ENCODE measurements around the gene ZRANB1. TPM values are rescaled to one million over a fixed set of nuclear protein-coding genes. Genes with fewer than 3 reads are reported as not detected.

Gene ZRANB1
- total RNA-seq, 2 experiments from 2014 or later = 10.1 to 11.1 TPM

GRCh38 chr10:124928545-124928944, 13.4 kb upstream of the ZRANB1 start:
- H3K27ac Mint-ChIP-seq = no peak overlapping the region
- no peak overlapping the region for H3K4me3 Mint-ChIP-seq
- peaks cover 4% of the 10 kb centered on the region for H3K9me3 Mint-ChIP-seq
- POLR2A ChIA-PET = no interaction called here
- H3K36me3 Mint-ChIP-seq (ENCODE audit: low read depth) = peaks cover 20% of the 10 kb centered on the region
- CTCF ChIA-PET = no interaction called here
- peaks cover 6% of the 10 kb centered on the region for H3K4me1 Mint-ChIP-seq
- no peak for DNase-seq
- no peaks in the 10 kb centered on the region for H3K27me3 Mint-ChIP-seq

DNA sequence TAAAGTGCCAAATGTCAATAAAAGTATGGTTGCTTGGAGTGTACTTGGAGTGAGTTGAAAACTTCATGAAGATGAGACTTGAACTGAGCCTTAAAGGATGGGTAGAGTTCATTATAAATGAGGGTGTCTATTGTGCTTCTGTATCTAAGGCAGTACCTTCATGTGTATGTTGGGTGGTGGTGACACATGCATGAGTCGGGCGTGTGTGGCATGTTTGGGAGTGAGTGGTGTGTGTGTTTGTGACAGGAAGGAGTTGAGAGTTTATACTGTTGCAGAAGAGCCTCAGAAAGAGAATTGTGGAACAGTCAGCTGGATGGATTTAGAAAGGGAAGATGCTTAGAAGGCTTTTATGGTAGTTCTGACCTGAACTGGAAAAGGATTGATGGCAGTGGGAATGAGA, 6.0 kb upstream of the ZRANB1 start:
- no peaks in the 10 kb centered on the region for H3K27me3 Mint-ChIP-seq
- H3K9me3 Mint-ChIP-seq = peaks cover 4% of the 10 kb centered on the region
- no peak for DNase-seq
- peaks cover 9% of the 10 kb centered on the region for H3K4me1 Mint-ChIP-seq
- no peak overlapping the region for H3K27ac Mint-ChIP-seq
- CTCF ChIA-PET = no interaction called here
- no peak overlapping the region for H3K4me3 Mint-ChIP-seq
- POLR2A ChIA-PET = no interaction called here
- peaks cover 11% of the 10 kb centered on the region for H3K36me3 Mint-ChIP-seq (ENCODE audit: low read depth)

GRCh38 chr10:124936813-124937212, 5.1 kb upstream of the ZRANB1 start:
- Mint-ChIP-seq H3K27me3 (no peaks in the 10 kb centered on the region), H3K27ac (no peak overlapping the region), H3K4me3 (no peak overlapping the region), H3K9me3 (peaks cover 2% of the 10 kb centered on the region), H3K4me1 (peaks cover 9% of the 10 kb centered on the region), H3K36me3 (ENCODE audit: low read depth) (peaks cover 8% of the 10 kb centered on the region)
- no peak for DNase-seq
- ChIA-PET POLR2A (no interaction called here), CTCF (interaction anchor here (0.8 to 1.3 kb wide), 2 partner anchors 11 to 15 kb away, joined by 3 to 6 read pairs; no protein-coding TSS in a partner anchor)

DNA sequence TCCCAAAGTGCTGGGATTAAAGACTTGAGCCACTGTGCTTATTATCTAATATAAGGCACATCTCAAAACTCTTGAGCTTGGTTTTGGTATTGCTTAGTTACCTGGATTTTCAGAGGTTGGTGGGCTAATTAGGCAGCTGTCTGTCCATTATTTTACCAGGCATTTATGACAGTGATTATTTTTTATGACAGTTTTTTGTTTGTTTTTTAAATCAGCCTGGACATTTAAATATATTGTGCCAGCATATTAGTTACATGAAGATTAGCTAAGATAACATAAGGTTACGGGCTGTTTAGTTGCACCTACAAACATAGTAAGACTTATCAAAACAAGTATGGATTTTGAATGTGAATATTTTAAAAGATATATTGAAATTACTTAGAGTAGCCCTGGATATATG, 2.6 kb upstream of the ZRANB1 start:
- CTCF ChIA-PET = interaction anchor here (1.0 to 1.4 kb wide), 2 partner anchors 8 kb away, joined by 3 to 4 read pairs; no protein-coding TSS in a partner anchor

DNA sequence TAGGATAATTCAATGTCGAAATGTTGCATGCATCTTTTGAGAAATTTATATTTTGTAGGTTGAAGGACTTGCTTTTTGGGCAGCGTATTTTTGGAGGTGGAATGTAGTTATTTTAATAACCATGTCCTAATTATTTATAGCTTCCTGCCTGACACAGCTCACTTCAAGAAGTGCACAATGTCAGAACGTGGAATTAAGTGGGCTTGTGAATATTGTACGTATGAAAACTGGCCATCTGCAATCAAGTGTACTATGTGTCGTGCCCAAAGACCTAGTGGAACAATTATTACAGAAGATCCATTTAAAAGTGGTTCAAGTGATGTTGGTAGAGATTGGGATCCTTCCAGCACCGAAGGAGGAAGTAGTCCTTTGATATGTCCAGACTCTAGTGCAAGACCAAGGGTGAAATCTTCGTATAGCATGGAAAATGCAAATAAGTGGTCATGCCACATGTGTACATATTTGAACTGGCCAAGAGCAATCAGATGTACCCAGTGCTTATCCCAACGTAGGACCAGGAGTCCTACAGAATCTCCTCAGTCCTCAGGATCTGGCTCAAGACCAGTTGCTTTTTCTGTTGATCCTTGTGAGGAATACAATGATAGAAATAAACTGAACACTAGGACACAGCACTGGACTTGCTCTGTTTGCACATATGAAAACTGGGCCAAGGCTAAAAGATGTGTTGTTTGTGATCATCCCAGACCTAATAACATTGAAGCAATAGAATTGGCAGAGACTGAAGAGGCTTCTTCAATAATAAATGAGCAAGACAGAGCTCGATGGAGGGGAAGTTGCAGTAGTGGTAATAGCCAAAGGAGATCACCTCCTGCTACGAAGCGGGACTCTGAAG, 620 bp downstream of the ZRANB1 start:
- CTCF ChIA-PET = interaction anchor here (1.2 to 1.5 kb wide), 2 partner anchors 16 to 26 kb away, joined by 3 read pairs; no protein-coding TSS in a partner anchor

More for the DNA sequence above, 2.6 kb upstream of the ZRANB1 start:
- no peak for DNase-seq
- POLR2A ChIA-PET = no interaction called here
- Mint-ChIP-seq H3K4me1 (peaks cover 16% of the 10 kb centered on the region), H3K27ac (no peak overlapping the region), H3K27me3 (no peaks in the 10 kb centered on the region), H3K9me3 (no peaks in the 10 kb centered on the region), H3K36me3 (ENCODE audit: low read depth) (peaks cover 15% of the 10 kb centered on the region), H3K4me3 (no peak overlapping the region)

GRCh38 chr10:124943301-124944092, 1.6 kb downstream of the ZRANB1 start:
- Mint-ChIP-seq H3K27ac (no peak overlapping the region), H3K36me3 (ENCODE audit: low read depth) (peaks cover 14% of the 10 kb centered on the region), H3K9me3 (no peaks in the 10 kb centered on the region), H3K4me1 (peaks cover 7% of the 10 kb centered on the region), H3K27me3 (no peaks in the 10 kb centered on the region), H3K4me3 (no peak overlapping the region)
- CTCF ChIA-PET = interaction anchor here (1.2 to 1.5 kb wide), 2 partner anchors 17 to 27 kb away, joined by 3 read pairs; no protein-coding TSS in a partner anchor
- no peak for DNase-seq
- POLR2A ChIA-PET = no interaction called here

More for the DNA sequence above, 620 bp downstream of the ZRANB1 start:
- H3K4me1 Mint-ChIP-seq = peaks cover 7% of the 10 kb centered on the region
- peaks cover 12% of the 10 kb centered on the region for H3K36me3 Mint-ChIP-seq (ENCODE audit: low read depth)
- no peaks in the 10 kb centered on the region for H3K27me3 Mint-ChIP-seq
- DNase-seq = no peak
- H3K4me3 Mint-ChIP-seq = no peak overlapping the region
- no peak overlapping the region for H3K27ac Mint-ChIP-seq
- POLR2A ChIA-PET = no interaction called here
- no peaks in the 10 kb centered on the region for H3K9me3 Mint-ChIP-seq

DNA sequence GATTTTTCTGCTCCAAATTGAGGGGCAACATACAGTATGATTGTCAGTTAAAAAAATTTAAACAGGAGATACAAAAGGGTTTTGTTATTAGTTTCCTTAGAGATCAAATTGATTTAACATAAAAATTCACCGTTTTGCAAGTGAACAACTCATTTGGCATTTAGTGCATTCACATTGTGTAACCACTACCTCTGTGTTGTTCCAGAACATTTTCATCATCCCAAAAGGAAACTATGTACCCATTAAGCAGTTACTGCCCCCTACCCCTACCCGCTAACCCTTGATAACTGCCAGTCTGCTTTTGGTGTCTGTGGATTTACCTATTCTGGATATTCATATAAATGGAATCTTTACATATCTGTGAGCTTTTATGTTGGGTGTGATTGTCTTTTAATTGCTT, 3.1 kb downstream of the ZRANB1 start:
- no peak overlapping the region for H3K4me3 Mint-ChIP-seq
- H3K9me3 Mint-ChIP-seq = no peaks in the 10 kb centered on the region
- CTCF ChIA-PET = interaction anchor here (0.6 kb wide), 1 partner anchor 492 kb away, joined by 3 read pairs; no protein-coding TSS in a partner anchor
- DNase-seq = no peak
- peaks cover 18% of the 10 kb centered on the region for H3K36me3 Mint-ChIP-seq (ENCODE audit: low read depth)
- no peaks in the 10 kb centered on the region for H3K27me3 Mint-ChIP-seq
- peaks cover 7% of the 10 kb centered on the region for H3K4me1 Mint-ChIP-seq
- POLR2A ChIA-PET = no interaction called here
- H3K27ac Mint-ChIP-seq = no peak overlapping the region

- peaks cover 7% of the 10 kb centered on the region for H3K4me1 Mint-ChIP-seq
- H3K27me3 Mint-ChIP-seq = no peaks in the 10 kb centered on the region
- no peak for DNase-seq
- H3K27ac Mint-ChIP-seq = no peak overlapping the region
- H3K9me3 Mint-ChIP-seq = no peaks in the 10 kb centered on the region
- H3K36me3 Mint-ChIP-seq (ENCODE audit: low read depth) = peaks cover 17% of the 10 kb centered on the region
- CTCF ChIA-PET = interaction anchor here (0.8 to 2.0 kb wide), 2 partner anchors 8 to 12 kb away, joined by 3 to 4 read pairs; no protein-coding TSS in a partner anchor
- POLR2A ChIA-PET = no interaction called here
- no peak overlapping the region for H3K4me3 Mint-ChIP-seq
These were observed 5.0 kb downstream of the ZRANB1 start for GRCh38 chr10:124946945-124947344.

GRCh38 chr10:124949543-124949942, 7.6 kb downstream of the ZRANB1 start:
- Mint-ChIP-seq H3K4me3 (no peak overlapping the region), H3K36me3 (ENCODE audit: low read depth) (peaks cover 6% of the 10 kb centered on the region), H3K27ac (no peak overlapping the region), H3K9me3 (no peaks in the 10 kb centered on the region), H3K4me1 (no peaks in the 10 kb centered on the region), H3K27me3 (no peaks in the 10 kb centered on the region)
- POLR2A ChIA-PET = no interaction called here
- CTCF ChIA-PET = no interaction called here
- DNase-seq = no peak

- no peak overlapping the region for H3K27ac Mint-ChIP-seq
- ChIA-PET CTCF (interaction anchor here (0.7 kb wide), 1 partner anchor 851 kb away, joined by 3 read pairs; no protein-coding TSS in a partner anchor), POLR2A (no interaction called here)
- H3K4me1 Mint-ChIP-seq = peaks cover 10% of the 10 kb centered on the region
- H3K9me3 Mint-ChIP-seq = no peaks in the 10 kb centered on the region
- no peak for DNase-seq
- peaks cover 6% of the 10 kb centered on the region for H3K36me3 Mint-ChIP-seq (ENCODE audit: low read depth)
- H3K27me3 Mint-ChIP-seq = no peaks in the 10 kb centered on the region
- H3K4me3 Mint-ChIP-seq = no peak overlapping the region
These were observed 10.2 kb downstream of the ZRANB1 start for GRCh38 chr10:124952123-124952522.

- Mint-ChIP-seq H3K4me1 (peaks cover 10% of the 10 kb centered on the region), H3K9me3 (no peaks in the 10 kb centered on the region), H3K36me3 (ENCODE audit: low read depth) (peaks cover 5% of the 10 kb centered on the region), H3K27me3 (no peaks in the 10 kb centered on the region), H3K4me3 (no peak overlapping the region), H3K27ac (no peak overlapping the region)
- DNase-seq = no peak
- CTCF ChIA-PET = interaction anchor here (0.6 kb wide), 1 partner anchor 922 kb away, joined by 3 read pairs; no protein-coding TSS in a partner anchor
- POLR2A ChIA-PET = no interaction called here
These were observed 11.5 kb downstream of the ZRANB1 start for GRCh38 chr10:124953421-124953820.

DNA sequence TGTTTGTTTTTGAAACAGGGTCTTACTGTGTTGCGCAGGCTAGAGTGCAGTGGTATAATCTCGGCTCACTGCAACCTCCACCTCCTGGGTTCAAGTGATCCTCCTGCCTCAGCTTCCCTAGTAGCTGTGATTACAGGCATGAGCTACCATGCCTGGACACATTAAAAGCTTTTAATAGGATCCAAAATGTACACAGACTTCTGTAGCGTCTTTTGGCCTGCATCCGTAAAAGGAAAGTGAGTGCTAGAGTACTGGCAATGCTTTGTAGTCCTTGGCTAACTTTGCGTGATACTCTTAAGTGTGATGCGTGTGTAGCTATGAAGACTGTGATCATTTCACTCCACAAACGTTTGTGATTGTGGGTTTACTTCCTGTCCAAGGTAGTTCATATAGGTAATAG, 13.3 kb downstream of the ZRANB1 start:
- Mint-ChIP-seq H3K4me1 (peaks cover 15% of the 10 kb centered on the region), H3K27me3 (no peaks in the 10 kb centered on the region), H3K4me3 (no peak overlapping the region), H3K27ac (no peak overlapping the region), H3K9me3 (no peaks in the 10 kb centered on the region), H3K36me3 (ENCODE audit: low read depth) (no peaks in the 10 kb centered on the region)
- CTCF ChIA-PET = no interaction called here
- POLR2A ChIA-PET = no interaction called here
- DNase-seq = no peak

- no peak overlapping the region for H3K4me3 Mint-ChIP-seq
- peaks cover 18% of the 10 kb centered on the region for H3K4me1 Mint-ChIP-seq
These were observed 13.9 kb downstream of the ZRANB1 start for GRCh38 chr10:124955868-124956267.

More at GRCh38 chr10:124955868-124956267, 13.9 kb downstream of the ZRANB1 start:
- CTCF ChIA-PET = no interaction called here
- H3K27me3 Mint-ChIP-seq = no peaks in the 10 kb centered on the region
- H3K9me3 Mint-ChIP-seq = no peaks in the 10 kb centered on the region
- no peak for DNase-seq
- H3K36me3 Mint-ChIP-seq (ENCODE audit: low read depth) = no peaks in the 10 kb centered on the region
- no peak overlapping the region for H3K27ac Mint-ChIP-seq
- POLR2A ChIA-PET = no interaction called here

Measured in activated CD4-positive, alpha-beta T cell treated with anti-CD3 and anti-CD28 coated beads, Interleukin-2, amount 10 ng/mL, durations not matched to agents 7 days and 5 days (primary cell).